Measurements from ENCODE around the gene KLKB1. TPM values are rescaled to one million over a fixed set of nuclear protein-coding genes. Genes with fewer than 3 reads are reported as not detected.

The KLKB1 gene
- total RNA-seq, 1 experiment from 2014 or later = 10.1 TPM

DNA sequence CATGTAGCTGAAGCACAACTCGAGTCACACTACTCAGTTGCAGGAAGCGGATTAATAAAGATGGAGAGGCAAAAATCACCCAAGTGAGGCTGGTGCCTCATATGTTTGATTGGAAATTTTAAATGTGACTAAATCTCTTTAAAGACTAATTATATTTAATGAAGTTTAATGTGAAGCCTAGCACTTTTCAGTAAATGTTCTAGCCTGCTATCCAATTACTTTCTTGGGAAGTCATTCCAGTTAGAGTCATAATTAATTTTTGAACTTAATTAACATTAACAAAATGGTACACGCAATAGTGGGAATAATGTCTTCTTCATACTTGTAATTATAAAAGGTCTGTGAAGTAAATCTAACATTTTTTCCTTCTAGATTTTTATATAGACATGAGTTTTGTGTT lies 59.3 kb downstream of the KLKB1 start:
- CTCF ChIA-PET = no interaction called here
- Mint-ChIP-seq H3K4me1 (peaks cover 8% of the 10 kb centered on the region), H3K27me3 (ENCODE audit: low read depth) (no peaks in the 10 kb centered on the region), H3K9me3 (no peaks in the 10 kb centered on the region), H3K27ac (no peak overlapping the region), H3K36me3 (no peaks in the 10 kb centered on the region), H3K4me3 (no peak overlapping the region)
- ATAC-seq (no peak), DNase-seq (ENCODE audit: low spot score) (no peak)
- TF ChIP-seq NR3C1 (CRISPR knock-in tag; conservative IDR thresholded peaks at IDR 0.05; ENCODE audit: low read depth) = no peak
- TF ChIP-seq, protein P1, sequence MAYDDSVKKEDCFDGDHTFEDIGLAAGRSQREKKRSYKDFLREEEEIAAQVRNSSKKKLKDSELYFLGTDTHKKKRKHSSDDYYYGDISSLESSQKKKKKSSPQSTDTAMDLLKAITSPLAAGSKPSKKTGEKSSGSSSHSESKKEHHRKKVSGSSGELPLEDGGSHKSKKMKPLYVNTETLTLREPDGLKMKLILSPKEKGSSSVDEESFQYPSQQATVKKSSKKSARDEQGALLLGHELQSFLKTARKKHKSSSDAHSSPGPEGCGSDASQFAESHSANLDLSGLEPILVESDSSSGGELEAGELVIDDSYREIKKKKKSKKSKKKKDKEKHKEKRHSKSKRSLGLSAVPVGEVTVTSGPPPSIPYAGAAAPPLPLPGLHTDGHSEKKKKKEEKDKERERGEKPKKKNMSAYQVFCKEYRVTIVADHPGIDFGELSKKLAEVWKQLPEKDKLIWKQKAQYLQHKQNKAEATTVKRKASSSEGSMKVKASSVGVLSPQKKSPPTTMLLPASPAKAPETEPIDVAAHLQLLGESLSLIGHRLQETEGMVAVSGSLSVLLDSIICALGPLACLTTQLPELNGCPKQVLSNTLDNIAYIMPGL (CRISPR knock-in tag; IDR thresholded peaks at IDR 0.05) = no peak
- TF ChIP-seq FOXP1 (CRISPR knock-in tag; IDR thresholded peaks at IDR 0.05; ENCODE audit: borderline replicate concordance) = no peak
- no peak for TF ChIP-seq SOX15 (CRISPR knock-in tag; IDR thresholded peaks at IDR 0.05)
- TF ChIP-seq NFYB (CRISPR knock-in tag; conservative IDR thresholded peaks at IDR 0.05; ENCODE audit: low read depth) = no peak
- TF ChIP-seq TCF7 (CRISPR knock-in tag; IDR thresholded peaks at IDR 0.05; ENCODE audit: low read depth) = no peak
- no peak for TF ChIP-seq ZNF416 (CRISPR knock-in tag; IDR thresholded peaks at IDR 0.05)
- TF ChIP-seq CREB1 (CRISPR knock-in tag; IDR thresholded peaks at IDR 0.05) = no peak
- TF ChIP-seq, protein P2, sequence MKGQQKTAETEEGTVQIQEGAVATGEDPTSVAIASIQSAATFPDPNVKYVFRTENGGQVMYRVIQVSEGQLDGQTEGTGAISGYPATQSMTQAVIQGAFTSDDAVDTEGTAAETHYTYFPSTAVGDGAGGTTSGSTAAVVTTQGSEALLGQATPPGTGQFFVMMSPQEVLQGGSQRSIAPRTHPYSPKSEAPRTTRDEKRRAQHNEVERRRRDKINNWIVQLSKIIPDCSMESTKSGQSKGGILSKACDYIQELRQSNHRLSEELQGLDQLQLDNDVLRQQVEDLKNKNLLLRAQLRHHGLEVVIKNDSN (CRISPR knock-in tag; IDR thresholded peaks at IDR 0.05) = no peak
- TF ChIP-seq, protein P3, sequence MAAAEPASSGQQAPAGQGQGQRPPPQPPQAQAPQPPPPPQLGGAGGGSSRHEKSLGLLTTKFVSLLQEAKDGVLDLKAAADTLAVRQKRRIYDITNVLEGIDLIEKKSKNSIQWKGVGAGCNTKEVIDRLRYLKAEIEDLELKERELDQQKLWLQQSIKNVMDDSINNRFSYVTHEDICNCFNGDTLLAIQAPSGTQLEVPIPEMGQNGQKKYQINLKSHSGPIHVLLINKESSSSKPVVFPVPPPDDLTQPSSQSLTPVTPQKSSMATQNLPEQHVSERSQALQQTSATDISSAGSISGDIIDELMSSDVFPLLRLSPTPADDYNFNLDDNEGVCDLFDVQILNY (CRISPR knock-in tag; IDR thresholded peaks at IDR 0.05) = no peak
- no peak for TF ChIP-seq TP53 (CRISPR knock-in tag; IDR thresholded peaks at IDR 0.05)
- TF ChIP-seq, protein P4, sequence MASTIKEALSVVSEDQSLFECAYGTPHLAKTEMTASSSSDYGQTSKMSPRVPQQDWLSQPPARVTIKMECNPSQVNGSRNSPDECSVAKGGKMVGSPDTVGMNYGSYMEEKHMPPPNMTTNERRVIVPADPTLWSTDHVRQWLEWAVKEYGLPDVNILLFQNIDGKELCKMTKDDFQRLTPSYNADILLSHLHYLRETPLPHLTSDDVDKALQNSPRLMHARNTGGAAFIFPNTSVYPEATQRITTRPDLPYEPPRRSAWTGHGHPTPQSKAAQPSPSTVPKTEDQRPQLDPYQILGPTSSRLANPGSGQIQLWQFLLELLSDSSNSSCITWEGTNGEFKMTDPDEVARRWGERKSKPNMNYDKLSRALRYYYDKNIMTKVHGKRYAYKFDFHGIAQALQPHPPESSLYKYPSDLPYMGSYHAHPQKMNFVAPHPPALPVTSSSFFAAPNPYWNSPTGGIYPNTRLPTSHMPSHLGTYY (CRISPR knock-in tag; IDR thresholded peaks at IDR 0.05) = no peak
- TF ChIP-seq, protein P5, sequence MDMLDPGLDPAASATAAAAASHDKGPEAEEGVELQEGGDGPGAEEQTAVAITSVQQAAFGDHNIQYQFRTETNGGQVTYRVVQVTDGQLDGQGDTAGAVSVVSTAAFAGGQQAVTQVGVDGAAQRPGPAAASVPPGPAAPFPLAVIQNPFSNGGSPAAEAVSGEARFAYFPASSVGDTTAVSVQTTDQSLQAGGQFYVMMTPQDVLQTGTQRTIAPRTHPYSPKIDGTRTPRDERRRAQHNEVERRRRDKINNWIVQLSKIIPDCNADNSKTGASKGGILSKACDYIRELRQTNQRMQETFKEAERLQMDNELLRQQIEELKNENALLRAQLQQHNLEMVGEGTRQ (CRISPR knock-in tag; IDR thresholded peaks at IDR 0.05) = no peak
- TF ChIP-seq ZBTB21 (CRISPR knock-in tag; IDR thresholded peaks at IDR 0.05; ENCODE audit: borderline replicate concordance) = no peak
- TF ChIP-seq, protein P6, sequence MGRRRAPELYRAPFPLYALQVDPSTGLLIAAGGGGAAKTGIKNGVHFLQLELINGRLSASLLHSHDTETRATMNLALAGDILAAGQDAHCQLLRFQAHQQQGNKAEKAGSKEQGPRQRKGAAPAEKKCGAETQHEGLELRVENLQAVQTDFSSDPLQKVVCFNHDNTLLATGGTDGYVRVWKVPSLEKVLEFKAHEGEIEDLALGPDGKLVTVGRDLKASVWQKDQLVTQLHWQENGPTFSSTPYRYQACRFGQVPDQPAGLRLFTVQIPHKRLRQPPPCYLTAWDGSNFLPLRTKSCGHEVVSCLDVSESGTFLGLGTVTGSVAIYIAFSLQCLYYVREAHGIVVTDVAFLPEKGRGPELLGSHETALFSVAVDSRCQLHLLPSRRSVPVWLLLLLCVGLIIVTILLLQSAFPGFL (CRISPR knock-in tag; IDR thresholded peaks at IDR 0.05; ENCODE audit: borderline replicate concordance) = no peak
- TF ChIP-seq ETV6 (CRISPR knock-in tag; IDR thresholded peaks at IDR 0.05) = no peak
- TF ChIP-seq SP1 (CRISPR knock-in tag; conservative IDR thresholded peaks at IDR 0.05) = no peak
- TF ChIP-seq, protein P7, sequence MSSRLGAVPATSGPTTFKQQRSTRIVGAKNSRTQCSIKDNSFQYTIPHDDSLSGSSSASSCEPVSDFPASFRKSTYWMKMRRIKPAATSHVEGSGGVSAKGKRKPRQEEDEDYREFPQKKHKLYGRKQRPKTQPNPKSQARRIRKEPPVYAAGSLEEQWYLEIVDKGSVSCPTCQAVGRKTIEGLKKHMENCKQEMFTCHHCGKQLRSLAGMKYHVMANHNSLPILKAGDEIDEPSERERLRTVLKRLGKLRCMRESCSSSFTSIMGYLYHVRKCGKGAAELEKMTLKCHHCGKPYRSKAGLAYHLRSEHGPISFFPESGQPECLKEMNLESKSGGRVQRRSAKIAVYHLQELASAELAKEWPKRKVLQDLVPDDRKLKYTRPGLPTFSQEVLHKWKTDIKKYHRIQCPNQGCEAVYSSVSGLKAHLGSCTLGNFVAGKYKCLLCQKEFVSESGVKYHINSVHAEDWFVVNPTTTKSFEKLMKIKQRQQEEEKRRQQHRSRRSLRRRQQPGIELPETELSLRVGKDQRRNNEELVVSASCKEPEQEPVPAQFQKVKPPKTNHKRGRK (CRISPR knock-in tag; IDR thresholded peaks at IDR 0.05; ENCODE audit: borderline replicate concordance) = no peak
- no peak for TF ChIP-seq NR2C2 (CRISPR knock-in tag; IDR thresholded peaks at IDR 0.05)
- TF ChIP-seq, protein P8, sequence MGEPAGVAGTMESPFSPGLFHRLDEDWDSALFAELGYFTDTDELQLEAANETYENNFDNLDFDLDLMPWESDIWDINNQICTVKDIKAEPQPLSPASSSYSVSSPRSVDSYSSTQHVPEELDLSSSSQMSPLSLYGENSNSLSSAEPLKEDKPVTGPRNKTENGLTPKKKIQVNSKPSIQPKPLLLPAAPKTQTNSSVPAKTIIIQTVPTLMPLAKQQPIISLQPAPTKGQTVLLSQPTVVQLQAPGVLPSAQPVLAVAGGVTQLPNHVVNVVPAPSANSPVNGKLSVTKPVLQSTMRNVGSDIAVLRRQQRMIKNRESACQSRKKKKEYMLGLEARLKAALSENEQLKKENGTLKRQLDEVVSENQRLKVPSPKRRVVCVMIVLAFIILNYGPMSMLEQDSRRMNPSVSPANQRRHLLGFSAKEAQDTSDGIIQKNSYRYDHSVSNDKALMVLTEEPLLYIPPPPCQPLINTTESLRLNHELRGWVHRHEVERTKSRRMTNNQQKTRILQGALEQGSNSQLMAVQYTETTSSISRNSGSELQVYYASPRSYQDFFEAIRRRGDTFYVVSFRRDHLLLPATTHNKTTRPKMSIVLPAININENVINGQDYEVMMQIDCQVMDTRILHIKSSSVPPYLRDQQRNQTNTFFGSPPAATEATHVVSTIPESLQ (CRISPR knock-in tag; IDR thresholded peaks at IDR 0.05) = no peak
- POLR2A ChIA-PET = no interaction called here
